ENCODE results near the gene SMYD5. TPM values are rescaled to one million over a fixed set of nuclear protein-coding genes. Genes with fewer than 3 reads are reported as not detected.

SMYD5 gene
- polyA plus RNA-seq, 1 experiment: 19.5 TPM

- POLR2A ChIA-PET: no interaction called here
- no peak for TF ChIP-seq CTCF (IDR thresholded peaks at IDR 0.05; ENCODE audit: insufficient read depth, low read depth, low read length)
These were observed 24.1 kb downstream of the SMYD5 start for GRCh38 chr2:73238149-73238548.

GRCh38 chr2:73238976-73239375 is 24.9 kb downstream of the SMYD5 start:
- DNase-seq (ENCODE audit: low read depth): no peak
- TF ChIP-seq CTCF (IDR thresholded peaks at IDR 0.05; ENCODE audit: insufficient read depth, low read depth, low read length): no peak
- CTCF ChIA-PET: interaction anchor here (0.6 to 1.8 kb wide), 4 partner anchors 21 to 771 kb away, joined by 3 to 8 read pairs (median 5); no protein-coding TSS in a partner anchor
- H3K4me3 ChIP-seq (ENCODE audit: low read depth, low read length): no peak overlapping the region
- peaks cover 1% of the 10 kb centered on the region; the same call in 1 of the 2 replicates for H3K36me3 ChIP-seq (ENCODE audit: control insufficient read depth, insufficient read depth, low read length)
- POLR2A ChIA-PET: no interaction called here
- no peaks in the 10 kb centered on the region for H3K27me3 ChIP-seq (ENCODE audit: control insufficient read depth, insufficient read depth, low read length)

More at GRCh38 chr2:73238149-73238548, 24.1 kb downstream of the SMYD5 start:
- H3K36me3 ChIP-seq (ENCODE audit: control insufficient read depth, insufficient read depth, low read length): peaks cover 1% of the 10 kb centered on the region; the same call in 1 of the 2 replicates
- H3K4me3 ChIP-seq (ENCODE audit: low read depth, low read length): no peak overlapping the region
- CTCF ChIA-PET: interaction anchor here (1.3 to 1.8 kb wide), 4 partner anchors 22 to 61 kb away, joined by 4 to 8 read pairs (median 5); no protein-coding TSS in a partner anchor
- DNase-seq (ENCODE audit: low read depth): no peak
- H3K27me3 ChIP-seq (ENCODE audit: control insufficient read depth, insufficient read depth, low read length): no peaks in the 10 kb centered on the region

GRCh38 chr2:73239776-73240175 is 25.7 kb downstream of the SMYD5 start:
- peaks cover 3% of the 10 kb centered on the region for H3K36me3 ChIP-seq (ENCODE audit: control insufficient read depth, insufficient read depth, low read length)
- no peak for DNase-seq (ENCODE audit: low read depth)
- H3K4me3 ChIP-seq (ENCODE audit: low read depth, low read length): no peak overlapping the region
- no peaks in the 10 kb centered on the region for H3K27me3 ChIP-seq (ENCODE audit: control insufficient read depth, insufficient read depth, low read length)
- ChIA-PET CTCF (interaction anchor here (0.6 to 1.3 kb wide), 2 partner anchors 20 to 770 kb away, joined by 3 to 4 read pairs; no protein-coding TSS in a partner anchor), POLR2A (no interaction called here)
- no peak for TF ChIP-seq CTCF (IDR thresholded peaks at IDR 0.05; ENCODE audit: insufficient read depth, low read depth, low read length)

- ChIA-PET CTCF (interaction anchor here (0.7 to 1.5 kb wide), 3 partner anchors 13 to 180 kb away, joined by 3 to 5 read pairs (median 3); no protein-coding TSS in a partner anchor), POLR2A (no interaction called here)
These were observed 30.0 kb downstream of the SMYD5 start for GRCh38 chr2:73243884-73244570.

More at GRCh38 chr2:73243884-73244570, 30.0 kb downstream of the SMYD5 start:
- TF ChIP-seq CTCF (IDR thresholded peaks at IDR 0.05; ENCODE audit: insufficient read depth, low read depth, low read length): no peak
- peaks cover 23% of the 10 kb centered on the region for H3K36me3 ChIP-seq (ENCODE audit: control insufficient read depth, insufficient read depth, low read length)
- H3K27me3 ChIP-seq (ENCODE audit: control insufficient read depth, insufficient read depth, low read length): no peaks in the 10 kb centered on the region
- DNase-seq (ENCODE audit: low read depth): peak; percentile 29
- no peak overlapping the region for H3K4me3 ChIP-seq (ENCODE audit: low read depth, low read length)

All from BJ (cell line).